TTC549 (cell line): ENCODE measurements around the gene TIMM17B.

Experiments used
- FAIRE-seq: peaks from 2 replicates; lab custom pipeline; 2012; peaks lifted over from hg19 to GRCh38; lab: Jason Lieb, UNC

Gene TIMM17B

DNA sequence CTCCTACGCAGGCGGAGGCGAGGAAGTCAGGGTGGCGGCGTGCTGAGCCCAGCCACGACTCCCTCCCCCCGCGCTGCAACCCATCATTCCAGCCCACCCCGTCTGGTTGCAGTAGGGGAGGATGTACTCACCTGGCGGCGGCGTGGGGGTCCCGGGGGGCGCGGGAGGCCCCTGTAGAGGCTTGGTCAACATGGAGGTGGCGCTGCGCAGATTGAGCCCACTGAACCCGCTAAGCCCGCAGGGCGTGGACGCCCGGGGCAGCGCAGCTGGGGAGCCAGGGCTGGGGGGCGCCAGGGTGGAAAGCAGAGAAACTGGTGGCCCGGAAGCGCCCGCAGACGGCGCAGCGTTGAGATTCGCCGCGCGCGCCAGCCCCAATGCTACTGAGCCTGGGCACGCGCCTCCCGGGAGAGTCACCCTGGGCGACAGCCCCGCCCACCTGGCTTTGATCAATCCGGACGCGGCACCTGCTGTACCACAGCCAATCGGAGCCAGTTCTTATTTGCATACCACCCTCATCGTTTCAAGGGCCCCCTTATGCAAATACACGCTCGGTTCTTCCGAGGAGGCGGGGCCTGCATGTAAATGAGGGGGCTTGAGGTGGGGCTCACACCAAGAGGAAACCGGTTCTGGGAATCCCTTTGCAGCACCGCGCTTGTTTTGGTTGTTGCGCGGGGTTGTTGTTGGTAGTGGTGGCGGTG, 21.2 kb upstream of the TIMM17B start, which contains the start of gene PIM2:
PIM2 (minus strand) TSS at position 382 of the 698 bp plus-strand sequence; CDS start at position 192, 190 bp downstream.
- peak; percentile 73 for FAIRE-seq

DNA sequence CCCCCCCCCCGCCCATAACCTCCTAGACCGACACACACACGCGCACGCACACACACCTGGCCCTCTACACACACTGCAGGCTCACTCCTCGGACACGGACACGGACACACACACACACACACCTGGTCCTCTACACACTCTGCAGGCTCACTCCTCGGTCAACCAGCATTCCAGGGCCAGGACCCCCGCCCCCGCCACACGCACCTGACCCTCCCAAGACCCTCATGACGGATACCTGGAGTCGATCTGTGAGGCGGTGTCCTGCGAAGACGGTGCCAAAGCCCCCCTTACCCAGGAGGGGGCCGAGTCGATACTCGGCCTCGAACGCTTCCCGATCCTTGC, 20.7 kb upstream of the TIMM17B start:
- FAIRE-seq: no peak

- peak; percentile 68 for FAIRE-seq
Measured at GRCh38 chrX:48917139-48918001, 19.8 kb upstream of the TIMM17B start.

DNA sequence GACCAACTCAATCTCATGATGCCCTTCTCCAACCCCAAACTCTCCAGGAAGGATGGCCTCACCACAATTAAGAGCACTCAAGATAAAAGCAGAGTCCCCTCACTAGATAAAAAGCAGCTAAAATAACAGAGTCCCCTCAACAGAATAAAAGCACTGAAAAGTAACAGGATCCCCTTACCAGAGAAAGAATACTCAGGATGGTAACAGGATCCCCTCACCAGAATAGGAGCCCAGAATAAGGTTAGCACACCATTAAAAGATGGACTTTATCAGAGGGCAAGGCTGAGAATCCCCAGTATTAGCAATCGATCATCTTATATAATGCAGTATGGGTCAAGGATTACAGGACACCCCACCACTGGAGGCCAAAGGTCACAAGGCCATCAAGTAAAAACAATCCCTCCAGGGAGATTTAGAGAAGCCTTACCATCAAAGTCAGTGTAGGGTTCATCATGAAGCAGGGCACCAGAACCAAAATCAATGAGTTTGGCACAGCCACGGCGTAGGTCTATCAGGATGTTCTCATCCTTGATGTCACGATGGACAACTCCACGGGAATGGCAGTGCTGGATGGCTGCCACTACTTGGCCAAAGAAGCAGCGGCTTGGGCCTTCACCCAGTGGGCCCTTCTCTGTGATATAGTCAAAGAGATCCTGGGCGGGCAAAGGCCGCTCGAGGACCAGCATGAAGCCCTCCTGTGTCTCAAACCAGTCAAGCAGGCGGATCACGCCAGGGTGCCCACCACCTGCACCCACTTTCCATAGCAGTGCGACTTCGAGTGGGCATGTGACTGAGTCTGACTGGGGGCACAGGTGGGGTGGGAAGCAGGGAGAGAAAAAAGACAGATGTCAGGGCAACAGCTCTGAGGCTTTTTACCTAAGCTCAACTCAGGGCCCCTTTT, 17.3 kb upstream of the TIMM17B start:
- FAIRE-seq: no peak

- FAIRE-seq: no peak
Measured at GRCh38 chrX:48913605-48914366, 16.2 kb upstream of the TIMM17B start.

DNA sequence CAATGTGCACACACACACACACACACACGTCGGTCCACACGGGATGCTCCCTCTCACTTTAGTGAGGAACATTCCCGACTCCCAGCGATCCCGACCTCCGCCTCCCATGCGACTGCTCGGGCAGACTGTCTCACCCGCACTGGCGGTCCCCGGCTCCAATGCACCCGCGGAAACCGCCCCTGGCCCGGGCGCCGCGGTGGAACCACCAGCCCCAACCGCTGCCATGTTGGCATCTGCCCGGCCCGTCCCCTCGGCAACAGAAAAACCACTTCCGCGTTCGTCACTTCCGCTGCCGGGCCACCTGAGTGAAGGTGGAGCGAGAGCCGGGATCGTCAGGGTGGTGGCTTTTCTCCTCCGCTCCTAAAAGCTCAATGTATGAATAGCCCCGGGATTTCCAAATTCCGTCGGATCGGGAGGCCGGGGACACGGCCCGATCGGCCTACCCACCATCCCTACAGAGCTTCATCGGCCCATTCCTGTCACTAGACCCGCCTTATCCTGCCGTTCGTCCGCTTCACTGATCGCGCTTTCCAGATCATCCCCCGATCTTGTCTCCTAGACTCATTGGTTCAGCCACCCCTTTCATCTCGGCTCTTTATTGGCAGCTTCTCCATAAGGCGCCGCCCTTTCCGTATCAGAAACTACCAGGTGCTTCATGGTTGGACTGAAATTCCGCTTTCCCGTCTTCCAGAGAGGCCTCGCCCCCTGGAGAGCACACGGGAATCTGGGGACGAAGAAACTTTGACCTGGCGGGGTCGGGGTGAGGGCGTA, 14.0 kb upstream of the TIMM17B start, which contains the start of gene SLC35A2:
SLC35A2 (minus strand) TSS at position 235 of the 771 bp plus-strand sequence; CDS start at position 225, 10 bp downstream.
- FAIRE-seq: no peak

GRCh38 chrX:48910926-48911411, 13.4 kb upstream of the TIMM17B start:
- FAIRE-seq: no peak

DNA sequence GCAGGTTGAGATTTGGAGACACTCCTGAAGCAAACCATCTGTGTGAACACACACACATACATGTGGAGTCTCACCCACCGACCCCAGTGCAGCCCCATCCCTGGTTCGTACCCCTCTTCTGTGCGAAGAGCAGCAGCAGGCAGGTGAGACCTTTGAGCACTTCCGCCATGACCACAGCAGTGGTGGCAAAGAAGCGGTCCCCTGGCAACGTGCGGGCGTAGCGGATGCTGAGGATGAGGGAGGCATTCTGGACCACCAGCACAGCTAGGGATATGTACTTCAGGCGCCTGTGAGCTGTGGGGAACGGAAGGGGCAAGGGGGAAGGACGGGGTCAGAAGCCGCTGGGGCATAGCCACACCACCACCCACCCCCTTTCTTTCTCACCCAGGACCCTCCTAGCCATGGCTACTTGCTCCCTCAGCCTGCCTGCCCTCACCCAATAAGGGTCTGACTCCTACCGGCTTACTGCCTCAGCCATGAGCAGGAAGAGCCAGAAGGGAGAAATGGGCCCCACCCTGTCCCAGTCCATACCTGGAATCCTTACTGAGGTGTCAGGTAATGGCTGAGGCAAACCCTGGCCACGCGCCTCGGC, 12.2 kb upstream of the TIMM17B start:
- no peak for FAIRE-seq

DNA sequence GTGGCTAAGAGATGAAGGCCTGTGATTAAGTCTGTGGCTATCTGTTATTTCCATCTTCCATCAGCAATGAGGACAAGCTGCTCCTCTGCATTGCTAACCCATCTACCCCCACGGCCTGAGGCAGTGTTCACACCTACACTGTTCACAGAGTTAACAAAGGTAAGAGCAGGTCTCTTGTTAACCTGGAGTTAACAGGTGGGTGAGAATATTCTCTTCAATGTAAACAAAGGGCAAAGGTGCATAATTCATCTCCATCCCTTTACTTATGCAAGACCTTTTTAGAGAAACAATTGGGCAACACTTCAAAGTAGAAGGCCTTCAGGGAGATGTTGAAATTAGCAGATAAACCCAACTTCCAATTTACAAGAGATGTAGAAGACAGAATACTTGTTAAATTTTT, 11.0 kb upstream of the TIMM17B start:
- no peak for FAIRE-seq

- FAIRE-seq: no peak
Measured at GRCh38 chrX:48905090-48905790, 7.7 kb upstream of the TIMM17B start.

- FAIRE-seq: no peak
Measured at GRCh38 chrX:48904626-48905025, 7.1 kb upstream of the TIMM17B start.

GRCh38 chrX:48904180-48904579, 6.6 kb upstream of the TIMM17B start:
- no peak for FAIRE-seq

- no peak for FAIRE-seq
Measured at GRCh38 chrX:48903290-48903689, 5.7 kb upstream of the TIMM17B start.

DNA sequence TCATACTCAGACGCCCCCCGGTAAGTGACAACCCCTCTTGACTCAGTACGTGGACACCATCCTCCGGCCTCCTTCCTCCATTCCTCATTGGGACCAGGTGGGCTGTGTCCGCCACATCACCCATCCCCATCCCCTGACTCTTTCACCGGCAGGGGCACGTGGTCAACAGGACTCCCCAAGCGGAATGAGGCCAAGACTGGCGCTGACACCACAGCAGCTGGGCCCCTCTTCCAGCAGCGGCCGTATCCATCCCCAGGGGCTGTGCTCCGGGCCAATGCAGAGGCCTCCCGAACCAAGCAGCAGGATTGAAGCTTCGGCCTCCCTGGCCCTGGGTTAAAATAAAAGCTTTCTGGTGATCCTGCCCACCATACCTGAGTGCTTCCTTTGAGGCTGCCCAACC, 5.2 kb upstream of the TIMM17B start:
- no peak for FAIRE-seq

DNA sequence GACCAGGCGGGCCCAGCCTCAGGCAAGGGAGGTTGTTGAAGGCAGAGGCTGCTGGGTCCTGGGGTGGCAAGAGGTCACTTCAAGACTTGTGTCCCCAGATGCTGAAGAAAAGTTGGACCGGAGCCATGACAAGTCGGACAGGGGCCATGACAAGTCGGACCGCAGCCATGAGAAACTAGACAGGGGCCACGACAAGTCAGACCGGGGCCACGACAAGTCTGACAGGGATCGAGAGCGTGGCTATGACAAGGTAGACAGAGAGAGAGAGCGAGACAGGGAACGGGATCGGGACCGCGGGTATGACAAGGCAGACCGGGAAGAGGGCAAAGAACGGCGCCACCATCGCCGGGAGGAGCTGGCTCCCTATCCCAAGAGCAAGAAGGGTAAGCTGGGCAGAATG, 4.6 kb upstream of the TIMM17B start:
- no peak for FAIRE-seq

DNA sequence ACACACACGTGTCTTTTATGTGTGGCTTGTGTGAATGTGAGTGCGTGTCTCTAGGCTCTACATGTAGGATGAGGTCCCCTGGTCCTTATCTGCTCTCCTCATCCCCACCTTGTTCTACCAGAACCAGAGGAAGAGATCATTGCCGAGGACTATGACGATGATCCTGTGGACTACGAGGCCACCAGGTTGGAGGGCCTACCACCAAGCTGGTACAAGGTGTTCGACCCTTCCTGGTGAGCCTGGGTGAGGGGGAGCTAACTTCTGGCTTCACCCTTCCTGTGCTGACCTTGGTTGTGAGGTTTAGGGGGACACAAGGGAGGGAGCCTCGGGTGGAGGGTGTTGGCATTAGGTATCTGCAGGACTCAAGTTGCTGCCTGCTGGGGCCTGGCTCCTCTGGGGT, 3.5 kb upstream of the TIMM17B start:
- no peak for FAIRE-seq

GRCh38 chrX:48899078-48899410, 1.5 kb upstream of the TIMM17B start:
- no peak for FAIRE-seq

GRCh38 chrX:48897157-48897624, 377 bp downstream of the TIMM17B start:
- FAIRE-seq: no peak

DNA sequence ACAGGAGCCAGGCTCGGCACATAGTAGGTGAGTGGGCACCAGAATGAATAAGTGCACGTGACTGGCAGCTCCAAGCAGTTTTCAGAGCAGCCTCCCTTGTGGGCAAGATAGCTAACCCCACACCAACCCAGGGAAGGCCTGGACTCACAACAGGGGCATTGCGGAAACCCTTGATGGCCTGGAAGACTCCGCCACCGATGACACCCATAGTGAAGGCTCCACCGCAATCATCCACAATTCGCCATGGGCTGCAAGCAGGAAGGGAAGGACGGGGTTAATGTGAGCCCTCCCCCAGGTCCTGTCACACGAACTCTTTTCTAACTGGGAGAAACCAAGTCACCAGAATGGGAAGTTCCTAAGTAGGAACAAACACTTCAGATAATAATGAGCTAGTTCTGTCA, 957 bp downstream of the TIMM17B start:
- no peak for FAIRE-seq

GRCh38 chrX:48894891-48895290, 2.7 kb downstream of the TIMM17B start:
- no peak for FAIRE-seq
